PFSK-1 (cell line): ENCODE measurements around the gene ABHD4. TPM values are rescaled to one million over a fixed set of nuclear protein-coding genes. Genes with fewer than 3 reads are reported as not detected.

Experiments used
- FOXP2 ChIP-seq: optimal IDR thresholded peaks from 2 replicates; pipeline ENCODE3; 2011; ENCODE audit warnings: borderline replicate concordance, control low read depth, inconsistent platforms; ENCODE audit not compliant: insufficient read depth; ENCODE audit errors: extremely low read length, extremely low read depth
- POLR2AphosphoS5 ChIP-seq: IDR thresholded peaks from 2 replicates; pipeline ENCODE4 v1.6.1; 2012; ENCODE audit warnings: low read depth, mild to moderate bottlenecking, control low read depth, low read length, moderate library complexity
- REST ChIP-seq, 2 experiments: IDR thresholded peaks; 2 replicates each; pipeline versions ENCODE4 v1.6.1 to v1.8.0; 2011 to 2012; ENCODE audit warnings: low read depth in 2 of 2, low read length in 2 of 2, control low read depth in 1 of 2, inconsistent platforms in 1 of 2, mild to moderate bottlenecking in 1 of 2, moderate library complexity in 1 of 2; ENCODE audit not compliant: insufficient read depth in 1 of 2
- SIN3A ChIP-seq: IDR thresholded peaks from 2 replicates; pipeline ENCODE4 v1.6.1; 2012; ENCODE audit warnings: mild to moderate bottlenecking, low read length, moderate library complexity, borderline replicate concordance; ENCODE audit not compliant: insufficient read depth
- TAF1 ChIP-seq: IDR thresholded peaks from 2 replicates; pipeline ENCODE4 v1.6.1; 2012; ENCODE audit warnings: low read length, control low read depth, borderline replicate concordance; ENCODE audit not compliant: insufficient read depth
- polyA plus RNA-seq: library from polyadenylated mRNA; unstranded; fragments of >200 nt; gene quantifications from one replicate; pipeline ENCODE4 v1.2.1, GENCODE V29; 2012; ENCODE audit warnings: low read depth, missing spikeins; ENCODE audit not compliant: insufficient read length

Gene ABHD4
- 4.9 TPM for polyA plus RNA-seq

- TF ChIP-seq FOXP2 (peak; percentile 54), REST (IDR thresholded peaks at IDR 0.05; ENCODE audit: insufficient read depth in 1 of 2, low read depth in 2 of 2, low read length in 2 of 2) (no peak)
Measured at GRCh38 chr14:22598099-22598895, at the start of gene ABHD4. ABHD4 (plus strand) TSS chr14:22598300; CDS start chr14:22598307, 7 bp downstream.

GRCh38 chr14:22549324-22549962, 48.7 kb upstream of the ABHD4 start:
- TF ChIP-seq SIN3A (no peak), TAF1 (no peak), REST (IDR thresholded peaks at IDR 0.05; ENCODE audit: insufficient read depth in 1 of 2, low read depth in 2 of 2, low read length in 2 of 2) (no peak), POLR2AphosphoS5 (no peak), FOXP2 (no peak)

GRCh38 chr14:22549981-22550673, 48.0 kb upstream of the ABHD4 start:
- no peak for TF ChIP-seq REST (IDR thresholded peaks at IDR 0.05; ENCODE audit: insufficient read depth in 1 of 2, low read depth in 2 of 2, low read length in 2 of 2)
- TF ChIP-seq SIN3A = no peak
- TF ChIP-seq TAF1 = no peak
- no peak for TF ChIP-seq POLR2AphosphoS5
- TF ChIP-seq FOXP2 = no peak

GRCh38 chr14:22551605-22551997, 46.5 kb upstream of the ABHD4 start:
- no peak for TF ChIP-seq REST (IDR thresholded peaks at IDR 0.05; ENCODE audit: insufficient read depth in 1 of 2, low read depth in 2 of 2, low read length in 2 of 2)
